Stimulated activated CD4-positive, alpha-beta T cell treated with anti-CD3 and anti-CD28 coated beads, TNF-alpha, amount 100 ng/mL, for 1 hour (primary cell): ENCODE data around the gene SMG6.
"Not testable (repeated sequence)": the region's sequence is repeated elsewhere in the genome, so short reads cannot be mapped to it uniquely, and the experiment has no call there.

Experiments
- DNase-seq, 3 donors: peaks; one replicate each; pipeline ENCODE4 v3.0.0-alpha.2; 2020; ENCODE audit warnings: low read depth in 3 of 3, low spot score in 1 of 3

The SMG6 gene

GRCh38 chr17:2181206-2181896, 122.2 kb downstream of the SMG6 start:
- no peak for DNase-seq

DNA sequence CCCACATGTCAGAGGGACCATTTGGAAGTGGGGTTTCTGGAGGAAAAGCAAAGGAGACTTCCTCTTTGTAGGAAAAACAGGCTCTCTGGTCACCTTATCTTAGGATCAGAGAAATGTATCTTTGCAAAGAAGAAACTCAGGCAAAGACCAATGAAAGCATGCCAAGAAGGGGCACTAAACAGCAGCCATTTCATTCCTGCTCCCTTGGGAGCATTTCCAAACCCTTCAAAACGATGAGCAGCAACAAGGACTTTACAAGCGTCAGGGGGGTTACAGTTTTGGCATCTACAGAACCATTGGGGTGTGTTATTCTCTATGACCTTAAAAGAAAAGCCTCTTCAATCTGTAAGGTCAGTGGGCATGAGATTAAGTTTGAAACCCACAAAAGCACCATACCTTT, 122.8 kb downstream of the SMG6 start:
- DNase-seq, result no peak

GRCh38 chr17:2179615-2180295, 123.8 kb downstream of the SMG6 start:
- DNase-seq, result no peak

- no peak for DNase-seq
Measured at GRCh38 chr17:2178798-2179501, 124.6 kb downstream of the SMG6 start.

DNA sequence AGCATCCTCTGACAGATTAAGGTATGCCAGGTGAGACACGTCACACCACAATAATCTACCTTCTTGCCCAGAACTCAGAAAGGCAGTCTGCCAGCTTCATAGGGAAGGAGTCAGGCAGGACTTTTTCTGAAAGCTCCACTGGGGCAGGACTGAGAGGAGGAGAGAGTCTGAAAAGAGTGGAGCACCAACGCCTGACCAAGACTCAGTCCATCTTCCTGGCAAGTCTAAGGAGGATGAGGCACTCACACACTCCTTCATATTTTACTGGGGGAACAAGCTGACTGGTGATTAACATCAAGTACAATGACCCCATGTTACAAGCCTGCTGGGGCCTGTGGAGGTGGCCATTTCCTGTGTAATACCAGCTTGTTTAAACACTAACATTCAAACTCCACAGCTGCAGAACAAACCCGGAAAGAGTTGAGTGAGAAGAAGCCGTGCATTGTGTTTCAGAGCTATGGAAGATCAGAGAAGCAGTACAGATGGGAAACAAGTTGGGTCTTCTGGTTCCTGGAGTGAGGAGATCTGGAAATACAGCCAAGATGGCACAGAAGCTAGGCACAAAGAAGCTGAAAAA, 126.3 kb downstream of the SMG6 start:
- no peak for DNase-seq

DNA sequence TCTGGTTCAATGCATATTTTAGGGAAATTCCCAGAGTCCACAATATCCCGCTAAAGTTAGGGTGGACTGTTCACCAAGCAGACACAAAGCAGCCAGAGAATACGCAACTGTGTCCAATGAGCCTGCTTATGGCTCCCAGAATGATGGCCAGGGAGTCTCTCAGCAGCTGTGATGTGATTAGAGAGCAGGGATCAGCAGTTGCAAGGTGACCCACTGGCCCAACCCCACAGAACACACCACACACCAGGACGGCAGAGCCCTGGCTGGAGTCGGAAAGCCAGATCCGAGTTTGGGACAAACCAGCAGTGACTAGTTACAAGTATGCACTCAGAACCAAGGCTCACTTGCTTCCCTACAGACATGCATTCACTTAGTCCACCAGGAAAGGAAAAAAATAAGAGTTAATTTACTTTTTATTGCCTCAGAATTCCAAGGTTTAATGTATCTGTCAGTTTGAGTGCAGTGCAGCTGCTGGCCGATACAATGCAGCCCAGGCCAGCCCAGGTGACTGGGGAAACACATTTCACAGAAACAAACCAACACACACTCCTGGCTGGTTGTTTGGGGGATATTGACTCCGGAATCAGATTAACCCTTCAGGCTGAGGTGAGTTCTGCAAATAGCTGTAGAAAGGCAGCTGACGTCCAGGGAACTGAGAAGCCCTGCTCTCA, 127.0 kb downstream of the SMG6 start:
- no peak for DNase-seq

DNA sequence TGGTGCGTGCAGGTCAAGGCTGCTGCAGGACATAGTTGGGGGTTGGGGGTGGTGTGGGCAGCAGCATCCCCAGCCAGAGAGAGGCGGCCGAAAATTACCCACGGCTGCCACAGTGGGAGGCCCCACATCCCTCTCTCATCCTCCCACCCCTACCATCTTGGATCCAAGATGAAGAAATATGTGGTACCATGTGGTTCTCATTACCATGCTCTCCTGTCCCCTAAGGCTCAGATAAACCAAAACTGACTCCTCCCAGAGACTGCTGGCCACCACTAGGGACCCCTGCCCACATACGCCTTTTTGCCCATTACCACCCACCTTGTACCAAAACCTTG, 128.3 kb downstream of the SMG6 start:
- DNase-seq, result no peak

GRCh38 chr17:2174468-2175293, 128.9 kb downstream of the SMG6 start:
- no peak for DNase-seq

DNA sequence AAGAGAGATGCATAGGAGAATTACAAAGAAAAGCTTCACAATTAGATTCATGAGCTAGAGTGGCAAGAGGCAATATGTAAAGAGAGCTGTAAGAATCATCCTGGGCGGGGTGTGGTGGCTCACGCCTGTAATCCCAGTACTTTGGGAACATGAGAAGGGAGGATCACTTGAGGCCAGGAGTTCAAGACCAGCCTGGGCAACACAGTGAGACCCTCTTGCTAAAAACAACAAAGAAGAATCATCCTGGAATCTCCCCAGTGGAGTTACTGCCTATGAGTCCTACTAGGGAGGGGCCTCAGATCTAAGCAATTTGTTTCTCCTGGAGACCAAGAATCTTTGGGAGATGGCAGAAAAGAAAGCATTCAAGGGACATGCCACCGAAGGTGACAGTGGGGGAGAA, 129.6 kb downstream of the SMG6 start:
- DNase-seq, result no peak

- no peak for DNase-seq
Measured at GRCh38 chr17:2172999-2173398, 130.6 kb downstream of the SMG6 start.

GRCh38 chr17:2172077-2172851, 131.3 kb downstream of the SMG6 start:
- DNase-seq, result no peak

DNA sequence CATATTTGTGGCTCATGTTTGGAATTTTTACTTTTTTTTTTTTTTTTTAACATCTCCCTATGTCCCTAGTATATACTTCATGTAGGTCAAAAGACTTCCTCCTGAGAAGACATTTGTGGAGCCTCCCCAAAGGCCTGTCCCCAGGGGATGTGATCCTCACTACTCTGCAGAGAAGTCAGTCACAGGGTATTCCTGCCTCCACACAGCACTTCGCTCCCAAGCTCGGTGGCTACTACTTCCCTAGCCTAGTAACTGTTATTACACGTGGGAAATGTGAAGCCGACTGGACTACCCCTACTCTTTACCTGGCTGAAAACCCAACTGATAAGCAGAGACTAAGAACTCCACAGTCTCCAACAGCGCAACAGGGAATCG, 131.9 kb downstream of the SMG6 start:
- DNase-seq, result no peak

DNA sequence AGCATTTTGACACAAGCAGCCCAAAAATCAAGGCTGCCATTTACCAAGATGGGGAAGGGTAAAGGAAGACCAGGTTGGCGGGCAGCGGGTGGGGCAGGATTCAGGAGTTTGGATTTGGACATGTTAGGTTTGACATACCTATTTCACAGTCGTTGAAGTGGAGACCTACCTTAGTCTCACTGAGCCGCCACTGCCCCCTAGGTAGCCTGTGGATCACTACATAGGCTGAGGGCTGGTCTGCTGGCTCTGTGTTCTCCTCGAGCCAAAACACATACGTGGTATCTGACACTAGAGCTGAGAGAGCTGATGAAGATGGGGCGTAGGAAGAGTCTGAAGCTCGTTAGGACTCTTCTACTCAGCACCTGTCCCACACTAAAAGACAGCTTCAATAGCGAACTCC, 133.6 kb downstream of the SMG6 start:
- no peak for DNase-seq

- not testable (repeated sequence) for DNase-seq
Measured at GRCh38 chr17:2165723-2166122, 137.9 kb downstream of the SMG6 start.

DNA sequence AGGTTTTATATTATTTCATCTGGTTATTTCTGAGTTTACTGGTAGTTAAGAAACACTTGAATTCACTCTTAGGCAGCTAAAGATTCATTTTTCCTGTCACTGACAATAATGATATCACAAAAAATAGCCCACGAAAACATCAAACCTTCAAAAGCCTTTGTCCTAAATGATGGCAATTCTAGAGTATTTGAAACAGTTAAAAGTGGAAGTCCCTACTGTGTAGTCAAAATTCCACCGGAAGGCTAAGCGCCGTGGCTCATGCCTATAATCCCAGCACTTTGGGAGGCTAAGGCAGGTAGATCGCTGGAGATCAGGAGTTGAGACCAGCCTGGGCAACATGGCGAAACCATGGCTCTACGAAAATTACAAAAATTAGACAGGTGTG, 145.2 kb downstream of the SMG6 start:
- no peak for DNase-seq

DNA sequence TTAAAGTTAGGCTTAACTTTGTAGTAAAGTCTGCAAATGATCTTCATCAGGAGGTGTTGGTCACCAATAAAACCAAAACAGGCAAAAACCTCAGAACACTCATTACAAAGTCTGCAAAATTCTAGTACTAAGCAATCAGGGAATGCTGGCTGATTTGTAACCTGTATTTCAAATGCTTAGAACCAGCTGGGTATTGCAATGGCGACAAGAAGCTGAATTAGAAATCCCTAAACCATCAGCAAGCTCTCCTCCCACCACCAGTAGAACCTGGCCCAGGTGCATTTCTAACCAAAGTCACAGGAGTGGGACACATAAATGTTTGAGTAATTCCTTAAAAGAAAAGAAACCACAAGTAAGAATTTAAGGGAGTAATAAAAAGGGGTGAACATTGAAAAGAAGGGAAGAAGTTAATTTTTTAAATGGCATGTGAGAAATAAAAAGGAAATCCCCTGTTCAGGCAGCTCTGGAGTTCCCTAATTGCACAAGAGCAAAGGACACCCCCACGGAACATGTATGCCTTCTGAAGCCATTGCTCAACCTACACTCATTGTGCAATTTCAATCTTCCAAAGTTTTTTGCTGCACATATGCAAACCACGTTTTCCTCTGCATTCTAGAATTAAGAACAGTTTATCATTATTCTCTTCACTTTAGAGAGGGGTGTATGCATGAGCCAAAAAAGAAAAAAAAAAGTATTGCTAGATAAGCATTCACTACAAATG, 145.8 kb downstream of the SMG6 start:
- no peak for DNase-seq

- no peak for DNase-seq
Measured at GRCh38 chr17:2157081-2157480, 146.5 kb downstream of the SMG6 start.

DNA sequence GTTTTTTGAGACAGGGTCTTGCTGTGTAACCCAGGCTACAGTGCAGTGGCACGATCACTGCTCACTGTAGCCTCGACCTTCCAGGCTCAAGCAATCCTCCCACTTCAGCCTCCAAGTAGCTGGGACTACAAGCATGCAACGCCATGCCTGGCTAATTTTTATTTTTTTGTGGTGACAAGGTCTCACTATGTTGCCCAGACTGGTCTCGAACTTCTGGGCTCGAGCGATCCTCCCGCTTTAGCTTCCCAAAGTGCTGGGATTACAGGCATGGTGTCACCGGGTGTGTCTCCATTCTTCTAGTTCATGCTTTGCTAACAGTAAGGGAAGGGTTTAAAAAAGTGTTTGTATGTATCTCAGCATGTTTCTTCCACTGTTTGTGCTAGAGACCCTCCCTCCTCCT, 146.9 kb downstream of the SMG6 start:
- no peak for DNase-seq

GRCh38 chr17:2155573-2155972, 148.0 kb downstream of the SMG6 start:
- no peak for DNase-seq
